Left colon (tissue), 2 donors: ENCODE results near the gene OTUD3. TPM values are rescaled to one million over a fixed set of nuclear protein-coding genes. Genes with fewer than 3 reads are reported as not detected.
A peak's percentile ranks its signal among the peaks of the same experiment; 100 is the strongest.
"Not testable (repeated sequence)": the region's sequence is repeated elsewhere in the genome, so short reads cannot be mapped to it uniquely, and the experiment has no call there.

Experiments used
- ATAC-seq: fragments of 200-7000 bp; cut with Tn5 transposase; one replicate; pipeline ENCODE4 v1.9.1; 2020; ENCODE audit warnings: mild to moderate bottlenecking, moderate library complexity
- DNase-seq, 2 donors: peaks; one replicate each; pipeline ENCODE4 v3.0.0-alpha.2; 2020
- intact Hi-C, 2 donors: fragments of 100-400 bp; cut with DNase I in 1 of 2; cut with micrococcal nuclease in 1 of 2; formaldehyde crosslinking; loops; one replicate each; pipeline versions ENCODE4 v1.11.2 to v1.14.0; 2022; cut with DNase I, micrococcal nuclease
- total RNA-seq, 2 donors: library from RNA; stranded (reverse); fragmentation: NEBNext Ultra II Directional; extraction: Animal tissue kit (Norgen Biotek cat#: 25700); gene quantifications; one replicate each; pipeline ENCODE4 v1.2.1, GENCODE V29; 2021
- donor health status: DM: no; HTN: no; CAD: no.
- donor health status: DM: yes; HTN: yes; CAD: no.

The OTUD3 gene
- total RNA-seq, 2 donors from 2014 or later, result 9.6 to 11.1 TPM

DNA sequence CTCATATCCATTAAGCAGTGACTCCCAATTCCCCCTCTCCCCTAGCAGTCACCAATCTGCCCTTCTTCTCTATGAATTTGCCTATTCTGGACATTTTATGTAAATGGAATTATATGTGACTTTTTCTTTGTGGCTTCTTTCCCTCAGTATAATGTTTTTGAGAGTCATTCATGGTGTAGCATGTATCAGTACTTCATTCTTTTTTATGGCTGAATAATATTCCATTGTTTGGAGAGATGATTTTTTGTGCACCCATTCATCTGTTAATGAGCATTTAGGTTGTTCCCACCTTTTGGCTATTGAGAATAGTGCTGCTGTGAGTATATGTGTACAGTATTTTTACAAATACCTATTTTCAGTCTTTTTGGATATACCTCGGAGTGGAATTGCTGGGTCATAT, 19.5 kb downstream of the OTUD3 start:
- intact Hi-C loops, result no loop called here
- DNase-seq, result no peak
- no peak for ATAC-seq

DNA sequence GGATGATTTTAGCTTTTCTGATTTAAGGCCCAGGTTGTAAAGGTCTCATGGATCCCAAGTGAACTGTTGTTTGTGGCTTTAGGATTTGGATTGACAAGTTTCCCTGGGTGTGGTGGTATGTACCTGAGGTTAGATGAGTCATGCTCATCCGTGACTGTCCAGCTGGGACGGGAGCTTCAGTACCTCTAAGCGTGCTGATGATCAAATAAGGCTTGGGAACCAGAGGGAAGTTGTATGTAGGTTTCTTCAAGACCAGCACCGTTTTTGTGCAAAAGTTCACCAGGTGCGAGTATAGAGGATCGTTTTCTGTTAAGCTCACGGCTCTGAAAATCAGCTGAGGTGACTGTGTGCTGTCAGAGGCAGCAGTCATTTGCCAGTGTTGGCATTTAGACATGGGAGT, 21.4 kb downstream of the OTUD3 start:
- intact Hi-C loops, result no loop called here
- no peak for ATAC-seq
- DNase-seq, result no peak

GRCh38 chr1:19907456-19907855, 25.3 kb downstream of the OTUD3 start:
- ATAC-seq (no peak), DNase-seq (no peak)
- intact Hi-C loops, result no loop called here

DNA sequence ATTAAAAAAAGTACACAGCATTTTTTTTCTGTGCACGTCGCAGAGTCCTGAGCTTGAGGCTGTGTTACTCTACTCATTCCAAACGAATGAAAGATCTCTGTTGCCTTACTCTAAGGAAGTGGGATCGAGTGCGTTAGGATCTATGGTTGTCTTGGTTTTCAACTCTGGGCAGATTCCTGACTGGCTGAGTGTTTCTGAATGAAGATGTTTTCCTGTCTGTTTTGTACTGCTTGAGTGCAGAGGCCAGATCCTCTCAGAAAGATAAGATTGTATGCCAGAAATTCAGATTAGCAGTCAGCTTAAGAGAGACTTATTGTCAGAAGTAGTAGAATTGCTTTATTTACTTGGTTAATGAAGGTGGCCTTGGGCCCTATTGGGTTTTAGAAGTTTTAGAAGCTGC, 27.2 kb downstream of the OTUD3 start:
- DNase-seq, result no peak
- intact Hi-C loops, result no loop called here
- ATAC-seq, result no peak

DNA sequence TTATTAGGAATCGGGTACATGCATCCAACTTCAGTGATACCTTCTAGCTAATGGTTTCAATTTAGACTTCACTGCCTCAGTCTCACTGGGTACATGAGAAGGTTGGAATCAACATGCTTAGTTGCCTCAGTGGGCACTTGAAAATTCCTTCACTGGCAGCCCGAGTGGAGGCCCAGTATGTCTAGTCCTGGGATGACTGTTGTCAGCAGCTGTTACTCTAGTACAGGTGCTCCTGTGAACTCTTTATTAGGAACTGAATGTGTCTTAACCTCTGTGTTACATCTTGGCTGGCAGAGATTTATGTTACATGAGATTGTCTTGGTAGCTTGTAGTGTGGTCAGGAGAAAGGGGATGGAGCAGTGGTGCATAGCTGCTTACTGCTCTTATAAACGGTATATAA, 27.8 kb downstream of the OTUD3 start:
- DNase-seq (no peak), ATAC-seq (no peak)
- intact Hi-C loops, result loop anchor here in 1 of 2 donors (10.0 kb wide), 1 partner anchor 585 kb away; no protein-coding TSS in a partner anchor

GRCh38 chr1:19910650-19911049, 28.5 kb downstream of the OTUD3 start:
- DNase-seq (no peak), ATAC-seq (no peak)
- intact Hi-C loops, result loop anchor here in 1 of 2 donors (10.0 kb wide), 1 partner anchor 584 kb away; no protein-coding TSS in a partner anchor

DNA sequence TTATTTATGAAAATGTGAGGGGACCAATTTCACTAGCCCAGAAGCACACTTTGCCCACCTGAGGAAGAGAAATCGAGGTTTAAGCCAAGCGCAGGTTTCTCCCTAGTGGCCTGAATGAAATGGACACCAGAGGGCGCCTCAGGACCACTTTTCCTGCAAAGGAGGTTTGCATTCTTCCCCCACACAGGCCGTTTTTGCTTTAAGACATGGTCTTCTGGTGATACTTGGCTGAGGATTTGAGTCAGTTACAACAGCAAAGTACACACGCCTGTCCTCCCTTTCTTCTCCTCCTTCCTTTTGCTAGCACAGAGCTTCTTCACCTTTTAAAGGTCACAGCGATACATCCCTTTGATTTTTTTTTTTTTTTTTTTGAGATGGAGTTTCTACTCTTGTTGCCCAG, 35.9 kb downstream of the OTUD3 start:
- peak; percentile 60 to 92 for DNase-seq
- ATAC-seq, result peak; percentile 56
- intact Hi-C loops, result loop anchor here (5.0 to 10.0 kb wide), 3 partner anchors 234 to 579 kb away; no protein-coding TSS in a partner anchor

DNA sequence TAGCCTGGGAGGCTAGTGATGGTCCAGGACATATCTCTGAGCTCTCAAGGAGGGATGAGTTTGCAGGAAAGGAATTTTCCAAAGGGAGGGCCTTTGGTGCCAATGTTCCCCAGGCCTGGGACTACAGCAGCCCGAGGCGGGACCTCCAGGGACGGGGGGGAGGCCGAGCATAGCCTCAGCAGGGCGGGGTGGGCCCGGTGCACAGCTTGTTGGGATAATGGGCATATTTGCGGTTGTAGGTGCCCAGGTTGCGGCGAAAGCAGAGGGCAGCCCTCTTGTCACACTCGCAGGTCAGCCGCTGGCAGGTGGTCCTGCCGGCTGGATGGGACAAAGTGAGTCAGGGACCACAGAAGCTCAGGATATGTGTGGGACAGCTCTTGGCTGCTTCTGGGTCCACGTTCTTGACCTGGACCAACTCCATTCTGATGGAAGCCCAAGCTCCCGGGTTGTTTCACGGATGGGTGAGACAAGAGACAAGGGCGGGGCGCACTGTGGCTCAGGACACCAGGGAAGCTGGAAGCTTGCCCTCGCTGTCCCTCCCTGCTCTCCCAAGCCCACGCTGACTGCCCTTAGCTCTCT, 38.0 kb downstream of the OTUD3 start:
- no peak for ATAC-seq
- no peak for DNase-seq
- intact Hi-C loops, result no loop called here

GRCh38 chr1:19921310-19921709, 39.1 kb downstream of the OTUD3 start:
- DNase-seq (peak; percentile 68), ATAC-seq (peak; percentile 96)
- intact Hi-C loops, result no loop called here

DNA sequence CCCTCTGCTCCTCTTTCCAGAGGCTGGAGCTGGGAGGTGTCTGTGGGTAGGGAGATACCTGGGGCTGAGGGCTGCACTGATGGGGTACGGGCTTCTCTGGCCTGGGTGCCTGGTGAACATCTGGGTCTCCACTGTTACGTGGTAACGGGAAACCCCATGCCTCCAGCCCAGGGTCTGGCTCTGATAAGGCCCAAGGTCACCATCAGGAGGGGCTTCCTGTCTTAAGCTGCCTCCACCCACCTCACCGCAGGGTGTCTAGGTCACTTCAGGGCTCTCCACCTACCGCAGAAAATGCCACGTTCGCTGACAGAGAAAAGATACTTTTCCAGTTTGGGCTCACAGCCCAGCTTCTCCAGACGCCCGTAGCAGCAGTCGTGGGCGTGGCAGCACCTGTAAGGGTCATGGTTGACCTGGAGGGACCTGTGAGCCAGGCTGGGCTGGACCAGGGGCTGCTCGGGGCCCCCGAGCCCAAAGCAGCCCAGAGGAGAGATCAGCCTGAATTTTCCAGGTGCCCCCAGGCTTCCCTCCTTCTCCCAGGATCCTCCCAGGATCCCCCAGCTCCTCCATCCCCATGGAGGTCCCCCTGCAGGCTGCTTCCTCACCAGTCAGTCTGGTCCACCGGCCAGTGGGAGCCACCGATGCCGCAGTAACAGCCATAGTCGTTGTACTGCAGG, 40.0 kb downstream of the OTUD3 start:
- ATAC-seq (no peak), DNase-seq (no peak)
- intact Hi-C loops, result no loop called here

DNA sequence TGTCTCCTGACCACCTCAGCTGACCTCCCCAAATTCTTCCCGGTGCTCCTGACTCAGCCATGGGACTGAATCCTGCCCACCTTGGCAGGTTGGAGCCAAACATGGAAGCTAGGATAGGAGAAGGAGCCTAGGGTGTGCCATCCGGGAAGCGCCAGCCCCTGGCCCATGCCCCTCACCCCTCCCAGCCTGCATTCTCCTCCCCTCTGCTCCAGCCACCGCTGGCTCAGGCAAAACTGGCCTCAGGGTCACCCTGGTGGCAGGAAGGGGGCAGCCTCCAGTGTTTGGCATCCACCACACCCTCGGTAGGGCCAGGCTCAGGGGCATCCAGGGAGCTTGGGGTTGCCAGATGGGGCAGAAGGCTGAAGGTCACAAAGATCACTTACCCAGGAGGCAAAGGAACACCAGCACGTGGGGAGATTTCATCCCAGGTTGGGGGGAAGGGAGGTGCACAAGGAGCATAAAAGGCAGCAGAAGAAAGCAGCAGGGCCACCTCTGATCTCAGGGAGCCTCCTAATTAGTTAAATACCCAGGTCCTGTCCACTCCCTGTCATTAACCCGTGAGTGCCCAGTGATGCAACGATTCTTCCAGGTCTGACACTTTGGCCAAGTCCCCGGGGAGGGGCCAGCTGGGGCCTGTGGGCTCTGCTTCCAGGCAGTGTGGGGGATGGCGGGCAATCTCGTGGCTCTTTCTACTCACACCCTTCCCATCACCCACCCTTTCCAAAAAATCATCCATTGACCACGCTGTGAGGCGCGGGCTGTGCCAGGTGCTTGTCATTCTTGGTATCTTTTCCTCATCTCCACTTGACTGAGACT, 41.1 kb downstream of the OTUD3 start, which contains the start of gene PLA2G2E:
Gene PLA2G2E, minus strand, starts transcription at position 481 of the 816 bp plus-strand sequence. Its CDS starts 58 bp downstream, at position 423.
- DNase-seq (no peak), ATAC-seq (no peak)
- intact Hi-C loops, result no loop called here

DNA sequence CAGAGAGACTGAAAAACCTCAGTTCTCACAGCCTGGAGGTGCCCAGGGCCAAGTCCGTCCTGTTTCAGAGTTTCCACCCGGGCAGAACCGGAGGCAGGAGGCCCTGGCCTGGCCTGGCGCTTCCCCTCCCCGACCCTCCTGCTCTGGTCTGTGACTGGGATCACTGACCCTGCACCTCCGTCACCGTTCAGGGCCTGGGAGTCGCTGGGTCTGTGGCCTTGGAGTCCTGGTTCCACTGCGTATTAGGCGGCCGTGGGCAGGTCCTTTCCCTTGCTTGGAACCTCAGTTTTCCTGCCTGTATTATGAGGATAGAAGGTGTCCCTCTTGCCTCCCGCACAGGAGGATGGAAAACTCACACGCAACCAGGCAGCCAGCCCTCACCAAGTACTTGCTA, 41.8 kb downstream of the OTUD3 start:
- intact Hi-C loops, result no loop called here
- no peak for ATAC-seq
- DNase-seq, result no peak

DNA sequence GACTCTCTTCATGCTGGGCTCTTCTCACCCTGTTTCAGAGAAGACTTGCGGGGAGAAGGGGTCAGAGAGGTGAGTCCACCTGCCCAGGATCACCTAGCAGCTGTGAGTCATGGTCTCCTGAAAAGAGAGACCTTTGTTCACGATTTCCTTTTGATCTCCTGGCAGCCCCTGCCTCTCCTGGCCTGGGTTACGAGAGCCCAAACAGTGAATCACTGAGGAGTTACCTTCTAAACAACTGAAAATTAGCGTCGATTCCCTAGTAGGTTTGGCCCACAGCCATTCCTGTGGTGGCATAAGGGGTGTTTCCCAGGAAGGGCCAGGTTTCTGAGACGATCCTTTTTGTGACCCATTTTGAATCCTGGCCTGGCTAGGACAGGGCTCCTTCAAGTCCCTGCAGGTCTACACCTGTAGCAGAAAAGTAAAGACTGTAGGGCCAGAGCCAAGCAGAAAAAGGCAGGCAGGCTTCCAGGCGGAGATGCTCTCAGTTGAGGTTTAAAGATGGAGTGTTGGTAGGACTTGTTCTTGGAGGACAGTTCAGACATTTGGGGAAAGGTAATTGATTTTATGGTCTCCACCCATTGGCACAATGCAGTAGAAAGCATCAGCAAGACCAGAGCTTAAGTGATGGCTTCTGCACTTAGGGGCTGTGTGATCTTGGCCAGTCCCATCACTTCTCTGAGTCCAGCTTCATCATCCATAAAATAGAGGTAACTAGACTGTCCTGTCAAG, 43.3 kb downstream of the OTUD3 start:
- intact Hi-C loops, result no loop called here
- DNase-seq, result no peak
- no peak for ATAC-seq

- intact Hi-C loops, result no loop called here
- ATAC-seq, result no peak
- no peak for DNase-seq
These were observed 44.3 kb downstream of the OTUD3 start for GRCh38 chr1:19926296-19927129.

- intact Hi-C loops, result not testable (repeated sequence)
These were observed 44.9 kb downstream of the OTUD3 start for GRCh38 chr1:19927130-19927421.

DNA sequence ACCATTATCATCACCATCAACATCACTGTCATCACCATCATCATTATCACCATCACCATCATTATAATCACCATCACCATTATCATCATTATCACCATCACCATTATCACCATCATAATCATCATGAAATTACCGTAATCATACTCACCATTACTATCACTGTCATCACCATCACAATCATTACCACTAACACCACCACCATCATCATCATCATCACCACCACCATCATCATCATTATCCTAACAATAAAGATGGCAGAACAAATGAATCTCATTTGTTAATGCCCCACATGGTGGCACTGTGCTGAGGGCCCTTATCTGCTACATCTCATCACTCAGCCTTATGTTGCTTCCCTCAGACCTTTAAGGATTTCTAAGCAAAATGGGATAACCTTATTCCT, 50.7 kb downstream of the OTUD3 start:
- intact Hi-C loops, result no loop called here
- DNase-seq, result no peak
- ATAC-seq, result no peak

More at GRCh38 chr1:19927130-19927421, 44.9 kb downstream of the OTUD3 start:
- not testable (repeated sequence) for ATAC-seq, DNase-seq

GRCh38 chr1:19934336-19934735, 52.1 kb downstream of the OTUD3 start:
- intact Hi-C loops, result no loop called here
- ATAC-seq (no peak), DNase-seq (no peak)

- intact Hi-C loops, result no loop called here
- DNase-seq (no peak), ATAC-seq (no peak)
These were observed 54.0 kb downstream of the OTUD3 start for GRCh38 chr1:19936061-19936750.
